ENCODE data around the gene SLC26A3.

- no peak for TF ChIP-seq POLR2AphosphoS5 (IDR thresholded peaks at IDR 0.05; ENCODE audit: low read depth, low read length)
- TF ChIP-seq FOXP2 (optimal IDR thresholded peaks at IDR 0.05; ENCODE audit: borderline replicate concordance, extremely low read depth, extremely low read length, insufficient read depth): no peak
Observed at GRCh38 chr7:107833684-107834106, 30.7 kb upstream of the SLC26A3 start.
